ENCODE results near the gene AGXT.

AGXT gene

GRCh38 chr2:240921995-240922244, 53.3 kb downstream of the AGXT start:
- no peak for TF ChIP-seq ZFX (IDR thresholded peaks at IDR 0.05)
- TF ChIP-seq, protein P1, sequence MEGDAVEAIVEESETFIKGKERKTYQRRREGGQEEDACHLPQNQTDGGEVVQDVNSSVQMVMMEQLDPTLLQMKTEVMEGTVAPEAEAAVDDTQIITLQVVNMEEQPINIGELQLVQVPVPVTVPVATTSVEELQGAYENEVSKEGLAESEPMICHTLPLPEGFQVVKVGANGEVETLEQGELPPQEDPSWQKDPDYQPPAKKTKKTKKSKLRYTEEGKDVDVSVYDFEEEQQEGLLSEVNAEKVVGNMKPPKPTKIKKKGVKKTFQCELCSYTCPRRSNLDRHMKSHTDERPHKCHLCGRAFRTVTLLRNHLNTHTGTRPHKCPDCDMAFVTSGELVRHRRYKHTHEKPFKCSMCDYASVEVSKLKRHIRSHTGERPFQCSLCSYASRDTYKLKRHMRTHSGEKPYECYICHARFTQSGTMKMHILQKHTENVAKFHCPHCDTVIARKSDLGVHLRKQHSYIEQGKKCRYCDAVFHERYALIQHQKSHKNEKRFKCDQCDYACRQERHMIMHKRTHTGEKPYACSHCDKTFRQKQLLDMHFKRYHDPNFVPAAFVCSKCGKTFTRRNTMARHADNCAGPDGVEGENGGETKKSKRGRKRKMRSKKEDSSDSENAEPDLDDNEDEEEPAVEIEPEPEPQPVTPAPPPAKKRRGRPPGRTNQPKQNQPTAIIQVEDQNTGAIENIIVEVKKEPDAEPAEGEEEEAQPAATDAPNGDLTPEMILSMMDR (conservative IDR thresholded peaks at IDR 0.05), result no peak
- H3K27ac ChIP-seq, result no peak overlapping the region

GRCh38 chr2:240922245-240922981, 53.8 kb downstream of the AGXT start:
- TF ChIP-seq, protein P1 (conservative IDR thresholded peaks at IDR 0.05), result no peak
- TF ChIP-seq ZFX (IDR thresholded peaks at IDR 0.05), result no peak
- no peak overlapping the region for H3K27ac ChIP-seq

GRCh38 chr2:240922982-240923537, 54.4 kb downstream of the AGXT start:
- TF ChIP-seq ZFX (IDR thresholded peaks at IDR 0.05), result no peak
- TF ChIP-seq, protein P1 (conservative IDR thresholded peaks at IDR 0.05), result no peak
- no peak overlapping the region for H3K27ac ChIP-seq

- no peak overlapping the region for H3K27ac ChIP-seq
- TF ChIP-seq ZFX (IDR thresholded peaks at IDR 0.05), result no peak
- TF ChIP-seq, protein P1 (conservative IDR thresholded peaks at IDR 0.05), result no peak
Measured at GRCh38 chr2:240925191-240925567, 56.6 kb downstream of the AGXT start.

DNA sequence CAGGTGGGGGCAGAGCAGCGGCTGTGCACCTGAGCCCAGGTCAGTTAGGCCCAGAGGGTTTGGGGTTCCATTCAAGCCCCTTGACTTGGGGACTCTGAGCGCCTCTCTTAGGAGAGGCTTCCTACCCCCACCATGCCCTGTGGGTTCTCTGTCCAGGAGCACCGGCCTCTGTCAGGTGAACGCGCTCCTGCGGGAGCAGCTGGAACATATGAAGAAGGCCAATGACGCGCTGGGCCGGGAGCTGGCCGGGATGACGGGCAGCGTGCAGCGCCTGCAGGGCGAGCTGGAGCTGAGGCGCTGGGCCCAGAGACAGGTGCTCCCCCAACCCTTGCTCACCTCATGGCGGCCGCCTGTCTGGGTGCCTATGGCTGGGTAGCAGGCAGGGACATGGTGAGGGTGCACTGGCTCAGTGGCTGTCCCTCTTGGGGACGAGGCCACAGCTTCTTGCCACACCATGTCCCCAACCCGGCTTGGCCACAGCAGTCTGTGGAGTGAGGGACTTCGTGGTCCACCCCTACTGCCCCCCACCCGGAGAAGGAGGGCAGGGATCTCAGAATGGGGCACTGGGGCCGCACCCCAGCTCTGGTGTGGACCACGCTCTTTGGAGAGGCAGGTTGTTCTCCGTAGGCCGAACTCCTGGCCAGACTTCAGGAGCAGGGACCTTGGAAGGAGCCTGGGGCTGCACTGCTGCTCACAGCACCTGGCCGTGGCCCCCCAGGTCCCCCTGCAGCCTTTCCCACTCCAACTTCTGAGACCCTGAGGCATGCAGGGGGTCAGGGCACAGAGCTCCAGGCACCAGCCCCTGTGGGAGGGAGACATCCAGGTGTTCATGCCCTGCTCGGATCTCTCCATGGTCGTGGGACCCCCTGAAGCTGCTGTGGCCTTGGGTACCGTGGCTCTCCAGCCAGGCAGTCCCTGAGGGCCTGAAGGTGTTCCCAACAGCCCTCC, 57.2 kb downstream of the AGXT start:
- no peak for TF ChIP-seq ZFX (IDR thresholded peaks at IDR 0.05)
- no peak overlapping the region for H3K27ac ChIP-seq

DNA sequence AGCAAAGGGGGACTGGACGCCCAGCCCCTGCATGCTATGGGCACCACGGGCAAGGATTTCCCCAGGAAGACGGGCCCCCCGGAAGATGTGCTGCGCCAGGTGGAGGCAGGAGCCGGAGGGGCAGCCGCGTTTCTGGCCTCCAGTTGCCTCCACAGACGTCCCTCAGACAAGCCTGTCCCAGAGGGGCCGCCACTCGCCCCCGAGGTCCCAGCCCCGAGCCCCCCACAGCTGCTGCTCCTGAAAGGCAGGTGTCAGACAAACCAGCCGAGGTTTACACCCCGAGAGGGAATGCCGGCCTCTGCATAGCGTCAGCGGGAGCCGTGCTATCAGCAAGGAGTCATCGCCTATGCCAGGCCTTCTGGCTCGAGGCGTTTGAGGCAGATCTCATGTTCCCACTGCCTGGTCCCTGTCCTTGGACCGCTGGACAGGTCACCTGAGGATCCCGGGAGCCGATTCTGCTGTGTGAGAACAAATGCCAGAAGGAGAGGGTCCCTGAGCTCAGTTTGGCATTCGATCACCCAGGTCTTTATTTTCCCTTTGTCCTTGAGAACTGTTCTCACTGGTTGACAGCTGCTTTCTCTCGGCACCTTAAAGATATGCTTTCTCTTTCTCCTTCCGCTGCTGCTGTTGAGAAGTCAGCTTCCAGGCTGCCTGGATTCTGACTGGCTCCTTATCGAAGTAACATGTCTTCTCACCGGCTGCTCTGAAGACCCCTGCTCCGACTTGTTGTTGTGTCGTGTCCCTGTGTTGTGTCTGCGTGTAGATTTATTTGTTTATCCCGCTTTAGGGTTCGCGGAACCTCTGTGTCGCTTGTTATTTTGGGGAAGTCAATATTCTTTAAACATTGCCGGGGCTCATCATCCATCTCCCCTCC, 58.1 kb downstream of the AGXT start:
- TF ChIP-seq, protein P1 (conservative IDR thresholded peaks at IDR 0.05), result no peak
- no peak for TF ChIP-seq ZFX (IDR thresholded peaks at IDR 0.05)
- no peak overlapping the region for H3K27ac ChIP-seq

- TF ChIP-seq ZFX (IDR thresholded peaks at IDR 0.05), result no peak
- TF ChIP-seq, protein P1 (conservative IDR thresholded peaks at IDR 0.05), result no peak
- no peak overlapping the region for H3K27ac ChIP-seq
Measured at GRCh38 chr2:240927390-240927781, 58.8 kb downstream of the AGXT start.

All from C4-2B (cell line).